K562 (cell line): ENCODE results near the gene PHETA1. TPM values are rescaled to one million over a fixed set of nuclear protein-coding genes. Genes with fewer than 3 reads are reported as not detected.

Source experiments
- ATAC-seq: fragments of 200-7000 bp; cut with Tn5 transposase; 3 replicates; pipeline ENCODE4 v1.9.1; 2020; ENCODE audit warnings: moderate library complexity
- BruUV-seq: library from RNA; stranded (reverse); fragments of 400-500 nt; replicated peaks from 2 replicates; lab custom pipeline; 2021; lab: Mats Ljungman, UMichigan
- CTCF ChIA-PET: fragments of 300-600 bp; formaldehyde crosslinking; extraction: SDS; loops from one replicate; lab custom pipeline; 2021; ENCODE audit warnings: low intra/inter-chr PET ratio; lab: Yijun Ruan, JAX
- POLR2A ChIA-PET: fragments of 300-600, 350-650 bp; sonication (Branson Sonifier 250); formaldehyde crosslinking; extraction: SDS; loops from one replicate; lab custom pipeline; 2021; ENCODE audit warnings: antibody characterized with exemption, inconsistent platforms; lab: Yijun Ruan, JAX
- DNase-seq, 4 experiments: peaks; one replicate each; pipeline versions ENCODE4 v3.0.0 to v3.0.0-alpha.2; 2011 to 2018; ENCODE audit warnings: low spot score in 3 of 4, mixed read lengths in 3 of 4; ENCODE audit errors: extremely low read depth in 1 of 4
- FAIRE-seq: peaks from 2 replicates; lab custom pipeline; 2011; peaks lifted over from hg19 to GRCh38; lab: Jason Lieb, UNC
- H2AFZ ChIP-seq: 2 replicates; pipeline ENCODE4 v1.6.0; 2011; ENCODE audit warnings: low read depth, low read length, control low read depth, inconsistent platforms
- H3K27ac ChIP-seq: fragments of 200-600 bp; 3 replicates; pipeline ENCODE4 v1.8.0; 2011; ENCODE audit warnings: low read depth, mild to moderate bottlenecking, control low read depth, inconsistent platforms, low read length, moderate library complexity, mixed read lengths; ENCODE audit errors: extremely low read depth
- H3K27me3 ChIP-seq, 2 experiments: fragments of 300-600 bp in 1 of 2; 2 replicates in 1 of 2; 3 replicates in 1 of 2; pipeline versions ENCODE4 v1.6.0 to v1.8.0; 2011; ENCODE audit warnings: inconsistent platforms in 2 of 2, low read length in 2 of 2, mild to moderate bottlenecking in 1 of 2, mixed read lengths in 1 of 2, moderate library complexity in 1 of 2; ENCODE audit not compliant: control insufficient read depth in 2 of 2, insufficient read depth in 2 of 2
- H3K36me3 ChIP-seq: fragments of 300-600 bp; 3 replicates; pipeline ENCODE4 v1.8.0; 2011; ENCODE audit warnings: mild to moderate bottlenecking, low read length, inconsistent platforms; ENCODE audit not compliant: control insufficient read depth, insufficient read depth
- H3K4me1 ChIP-seq, 2 experiments: fragments of 200-600 bp in 1 of 2; replicated peaks in 1 of 2; 2 replicates in 1 of 2; 3 replicates in 1 of 2; pipeline versions ENCODE4 v1.5.1 to v1.8.0; 2011; ENCODE audit warnings: inconsistent platforms in 2 of 2, low read length in 2 of 2, mild to moderate bottlenecking in 1 of 2, mixed read lengths in 1 of 2, moderate library complexity in 1 of 2; ENCODE audit not compliant: control insufficient read depth in 2 of 2, insufficient read depth in 2 of 2
- H3K4me2 ChIP-seq: 2 replicates; pipeline ENCODE4 v1.6.1; 2011; ENCODE audit warnings: low read length, control low read depth, inconsistent platforms, mixed read lengths; ENCODE audit not compliant: insufficient read depth
- H3K4me3 ChIP-seq: fragments of 200-600 bp; sonication (generic), shearing (Covaris generic); 2 replicates; pipeline ENCODE4 v1.5.1; 2016; ENCODE audit warnings: control low read depth, inconsistent platforms
- H3K79me2 ChIP-seq: fragments of 200-600 bp; 3 replicates; pipeline ENCODE4 v1.8.0; 2011; ENCODE audit warnings: low read length, inconsistent platforms; ENCODE audit not compliant: control insufficient read depth, insufficient read depth
- H3K9ac ChIP-seq, 2 experiments: 2 replicates each; pipeline versions ENCODE4 v1.6.0 to v1.6.1; 2011; ENCODE audit warnings: low read depth in 2 of 2, low read length in 2 of 2, control low read depth in 1 of 2, inconsistent platforms in 1 of 2, mild to moderate bottlenecking in 1 of 2, mixed read lengths in 1 of 2; ENCODE audit not compliant: insufficient read depth in 1 of 2
- H3K9me1 ChIP-seq: one replicate; pipeline ENCODE4 v1.6.0; 2011; ENCODE audit warnings: inconsistent platforms, mild to moderate bottlenecking, low read length, moderate library complexity; ENCODE audit not compliant: control insufficient read depth, insufficient read depth
- H3K9me3 ChIP-seq: replicated peaks from 2 replicates; pipeline ENCODE4 v1.5.1; 2011; ENCODE audit warnings: low read depth, low read length, inconsistent platforms; ENCODE audit not compliant: control insufficient read depth, insufficient read depth
- H4K20me1 ChIP-seq: replicated peaks from 2 replicates; pipeline ENCODE4 v1.6.1; 2011; ENCODE audit warnings: low read length, inconsistent platforms, mixed read lengths; ENCODE audit not compliant: control insufficient read depth, insufficient read depth
- CC2D1A ChIP-seq: fragments of 450-650 bp; IDR thresholded peaks from 2 replicates; pipeline ENCODE4 v1.6.1; 2017; ENCODE audit warnings: mild to moderate bottlenecking
- DNMT1 ChIP-seq: fragments of 450-650 bp; IDR thresholded peaks from 2 replicates; pipeline ENCODE4 v1.6.1; 2016; ENCODE audit warnings: antibody characterized with exemption, mild to moderate bottlenecking
- NFIX ChIP-seq: fragments of 250-450 bp; sonication (Bioruptor Pico); IDR thresholded peaks from 2 replicates; pipeline ENCODE4 v1.4.0; 2020; ENCODE audit warnings: low read depth, mild to moderate bottlenecking, moderate library complexity
- POLR2AphosphoS5 ChIP-seq: IDR thresholded peaks from 2 replicates; pipeline ENCODE4 v1.6.1; 2011; ENCODE audit warnings: mild to moderate bottlenecking, low read depth, low read length, moderate library complexity; ENCODE audit not compliant: control insufficient read depth, insufficient read depth
- RERE ChIP-seq: sonication (generic); formaldehyde crosslinking; IDR thresholded peaks from 2 replicates; pipeline ENCODE4 v1.8.0; 2023; ENCODE audit warnings: missing genetic modification reagents, mild to moderate bottlenecking, borderline replicate concordance
- SREBF1 ChIP-seq: fragments of 150-350 bp; IDR thresholded peaks from 2 replicates; pipeline ENCODE4 v1.6.1; 2014; ENCODE audit warnings: antibody characterized with exemption, low read depth, low read length, borderline replicate concordance
- TAF9B ChIP-seq: fragments of 450-650 bp; IDR thresholded peaks from 2 replicates; pipeline ENCODE4 v1.6.1; 2018; ENCODE audit warnings: mild to moderate bottlenecking; ENCODE audit not compliant: partially characterized antibody
- ZNF785 ChIP-seq: fragments of 250-450 bp; sonication (Bioruptor Pico); IDR thresholded peaks from 2 replicates; pipeline ENCODE4 v1.4.0; 2020; ENCODE audit warnings: mild to moderate bottlenecking
- WGBS: fragments of 100-300 bp; shearing (Covaris generic); methylation state at CpG from one replicate; pipeline ENCODE4 v1.1.6; 2016; ENCODE audit warnings: low coverage, mixed read lengths; ENCODE audit not compliant: insufficient coverage; ENCODE audit errors: missing lambda C conversion rate; 5-methylcytosine and 5-hydroxymethylcytosine counted together
- in situ Hi-C: fragments of 300-500 bp; cut with MboI; formaldehyde crosslinking; loops from 4 replicates; pipeline ENCODE4 v1.15.0; 2018; ENCODE audit warnings: inconsistent platforms, mixed read lengths
- intact Hi-C: fragments of 100-400 bp; cut with micrococcal nuclease; formaldehyde crosslinking; loops from 2 replicates; pipeline ENCODE4 v1.14.2; 2022
- polyA plus RNA-seq, 8 experiments: library from polyadenylated mRNA; depleted of rRNA in 4 of 8; stranded (reverse) in 5 of 8; unstranded in 3 of 8; fragments of >200 nt; fragmentation: Nextera tagmentation in 2 of 8; fragmentation: Illumina TruSeq in 1 of 8; extraction: Ambion mirVana in 2 of 8; extraction: Trizol in 1 of 8; gene quantifications; 2 replicates each; pipeline versions ENCODE4 v1.2.1 to v1.2.3, GENCODE V29; 2011 to 2014; ENCODE audit warnings: inconsistent platforms in 1 of 8, missing spikeins in 1 of 8
- total RNA-seq, 7 experiments: library from RNA; depleted of rRNA in 6 of 7; stranded (reverse); fragments of >200 nt in 6 of 7; fragmentation: Illumina TruSeq in 2 of 7; extraction: Trizol in 2 of 7; gene quantifications; 2 replicates each; pipeline versions ENCODE4 v1.2.1 to v1.2.3, GENCODE V29; 2011 to 2021; ENCODE audit warnings: low replicate concordance in 1 of 7

Gene PHETA1
- total and polyA plus RNA-seq, 9 of the 15 experiments (the other 6 are each of a cell fraction or from before 2014, with no cell fraction given), result 0.03 to 12.4 (median 3.0) TPM

- DNase-seq, result no peak
- Histone ChIP-seq H2AFZ (no peak overlapping the region), H3K36me3 (no peaks in the 10 kb centered on the region), H3K4me3 (no peak overlapping the region), H3K9me1 (no peaks in the 10 kb centered on the region), H3K79me2 (no peaks in the 10 kb centered on the region), H4K20me1 (0 out of 2 replicates have a peak, but pooled peaks cover 3% of the 10 kb centered on the region), H3K9me3 (no peaks in the 10 kb centered on the region), H3K27ac (no peak overlapping the region), H3K27me3 (peaks cover 25 to 40% of the 10 kb centered on the region in 2 experiments; a peak in 4 of 5 replicates), H3K4me2 (no peak overlapping the region), H3K9ac (no peak overlapping the region), H3K4me1 (peaks cover 0 to 12% of the 10 kb centered on the region in 2 experiments; a peak in 2 of 5 replicates)
- WGBS, result 0% methylated on average over 5 of the region's 5 CpGs
- intact Hi-C loops, result no loop called here
- TF ChIP-seq TAF9B (no peak), SREBF1 (no peak), ZNF785 (no peak), CC2D1A (no peak), NFIX (CRISPR knock-in tag) (no peak), RERE (no peak), POLR2AphosphoS5 (no peak), DNMT1 (no peak)
- no peak for FAIRE-seq
- BruUV-seq, result no TSS peak
- ChIA-PET POLR2A (no interaction called here), CTCF (interaction anchor here (0.6 kb wide), 1 partner anchor 528 kb away, joined by 9 read pairs; no protein-coding TSS in a partner anchor)
- in situ Hi-C loops, result loop anchor here (10.0 kb wide), 1 partner anchor 382 kb away; no protein-coding TSS in a partner anchor
- no peak for ATAC-seq
Measured at GRCh38 chr12:111316671-111317070, 52.2 kb downstream of the PHETA1 start.
